ENCODE results near the gene DPCD. TPM values are rescaled to one million over a fixed set of nuclear protein-coding genes. Genes with fewer than 3 reads are reported as not detected.
"Not testable (repeated sequence)": the region's sequence is repeated elsewhere in the genome, so short reads cannot be mapped to it uniquely, and the experiment has no call there.

The DPCD gene
- total RNA-seq, 1 donor from 2014 or later = 12.1 TPM

DNA sequence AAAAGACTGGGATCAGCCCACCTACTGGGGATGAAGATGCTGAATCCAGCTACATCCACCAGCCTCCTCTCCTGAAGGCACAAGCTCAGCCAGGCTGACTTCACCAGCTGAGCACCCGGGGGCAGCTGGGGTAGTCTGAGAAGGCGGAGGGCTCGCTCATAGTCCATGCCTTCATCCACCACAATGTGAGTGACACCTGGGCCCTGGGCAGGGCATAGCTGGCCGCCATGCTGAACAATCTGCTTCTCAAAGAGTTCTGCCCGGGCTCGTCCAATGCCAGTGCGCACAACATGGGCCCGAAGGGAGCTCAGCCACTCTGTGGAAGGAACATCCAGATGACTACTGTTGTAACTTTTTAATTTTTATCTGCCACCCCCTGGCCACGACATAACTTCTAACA, 2.3 kb upstream of the DPCD start:
- DNase-seq (ENCODE audit: low read depth in 2 of 2) = no peak

DNA sequence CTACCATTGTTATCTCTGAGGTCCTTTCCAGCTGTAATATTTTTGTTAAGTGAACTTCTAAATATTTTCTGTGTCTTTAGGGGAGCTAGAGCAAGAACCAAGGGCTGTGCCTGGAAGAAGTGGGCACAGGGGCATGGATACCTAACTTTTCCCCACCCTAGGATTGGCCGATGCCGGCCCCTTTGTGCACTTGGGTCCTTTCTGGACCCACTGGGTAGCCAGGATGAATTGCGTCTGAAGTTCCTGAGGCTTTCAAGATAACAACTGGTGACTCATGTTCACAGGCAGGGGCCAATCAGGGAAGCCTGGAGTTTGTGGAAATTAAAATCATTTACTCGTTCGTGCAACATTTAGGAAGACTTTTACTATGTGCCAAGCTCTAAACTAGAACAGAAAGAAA, 758 bp downstream of the DPCD start:
- peak in 1 of 2 donors; percentile 54 for DNase-seq (ENCODE audit: low read depth in 2 of 2)

DNA sequence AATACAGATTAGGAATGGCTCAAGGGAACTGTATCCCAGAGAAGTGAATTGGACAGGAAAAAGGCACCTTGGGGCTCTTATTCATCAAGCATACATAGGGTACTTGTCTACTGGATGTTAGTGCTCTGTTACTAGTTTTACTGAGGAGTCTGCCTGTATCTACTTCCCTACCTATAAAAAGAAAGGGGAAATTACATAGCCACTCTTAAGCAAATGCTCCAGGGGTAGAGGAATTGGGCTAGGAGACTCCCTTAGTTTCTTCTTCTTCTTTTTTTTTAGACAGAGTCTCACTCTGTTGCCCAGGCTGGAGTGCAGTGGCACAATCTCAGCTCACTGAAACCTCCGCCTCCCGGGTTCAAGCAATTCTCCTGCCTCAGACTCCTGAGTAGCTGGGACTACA, 5.2 kb downstream of the DPCD start:
- DNase-seq (ENCODE audit: low read depth in 2 of 2) = not testable (repeated sequence)

DNA sequence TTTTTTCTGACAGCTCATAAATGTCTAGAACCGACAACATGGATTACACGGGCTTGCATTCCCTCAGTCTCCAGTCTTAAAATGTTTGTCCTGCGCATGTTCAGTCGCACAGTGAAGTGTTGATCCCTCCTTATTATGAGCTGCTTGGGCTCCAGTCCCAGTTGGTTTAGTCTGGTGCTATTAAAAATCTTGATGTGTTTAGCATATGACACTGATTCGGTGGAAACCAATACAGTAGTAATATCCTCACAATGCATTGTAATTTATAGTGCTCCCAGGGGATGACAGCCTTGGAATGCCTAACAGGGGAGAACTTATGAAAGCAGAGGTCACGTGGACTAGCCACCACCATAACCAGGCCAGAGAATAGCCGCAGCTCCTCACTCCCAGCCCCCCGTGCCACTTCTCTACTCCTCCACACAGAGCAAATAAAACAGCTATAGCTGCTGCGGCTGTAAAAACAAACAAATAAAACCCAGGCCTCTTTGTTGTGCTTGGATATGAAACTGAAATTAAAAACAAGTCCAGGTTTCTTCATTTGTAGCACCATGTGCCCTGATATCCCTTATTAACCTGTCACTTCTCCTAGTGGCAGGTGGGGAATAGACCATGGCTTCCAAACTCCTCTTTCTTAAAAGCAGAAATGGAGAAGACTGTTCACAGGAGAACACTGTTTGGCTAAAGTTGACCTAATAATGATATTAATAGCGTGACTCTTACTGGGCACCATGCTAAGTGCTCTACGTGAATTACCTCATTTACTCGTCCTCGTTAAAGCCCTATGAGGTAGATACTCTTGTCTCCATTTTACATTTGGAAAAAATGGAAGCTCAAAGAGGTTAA, 7.7 kb downstream of the DPCD start:
- no peak for DNase-seq (ENCODE audit: low read depth in 2 of 2)

DNA sequence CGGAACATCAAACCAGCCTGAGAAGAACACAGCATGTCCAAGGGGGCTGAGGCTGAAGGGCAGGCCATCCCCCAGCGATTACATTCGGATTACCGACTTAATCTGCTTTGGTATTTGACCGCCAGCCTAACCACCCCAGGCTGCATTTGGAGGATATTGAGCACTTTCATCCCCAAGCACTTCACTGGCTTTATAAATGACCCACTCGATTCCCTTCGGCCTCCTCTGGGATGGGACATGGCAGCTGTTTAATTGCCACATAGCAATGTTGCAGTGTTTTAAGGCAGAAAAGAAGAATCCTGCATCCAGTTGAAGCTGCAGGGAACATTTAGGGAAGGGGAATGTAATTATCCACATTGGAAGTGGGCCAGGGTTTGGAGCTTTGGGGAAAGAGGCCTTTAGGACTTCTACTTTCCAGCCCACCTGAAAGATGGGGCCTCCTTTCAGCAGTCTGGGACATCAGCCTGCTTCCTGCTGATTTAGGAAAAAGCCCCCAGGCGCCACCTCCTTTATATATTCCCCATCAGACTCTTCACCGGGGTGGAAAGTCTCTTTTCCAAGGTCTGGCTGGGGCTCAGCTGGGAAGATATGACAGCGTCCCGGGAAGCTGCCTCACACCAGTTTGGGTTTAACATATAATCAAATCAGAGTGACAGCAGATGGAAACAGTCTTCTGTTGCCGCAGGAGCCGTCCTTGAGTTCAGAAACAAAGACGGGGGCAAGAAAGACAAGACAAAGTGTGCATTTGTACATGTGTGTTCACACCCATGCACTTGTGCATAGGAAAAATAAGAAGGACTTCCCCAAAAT, 9.2 kb downstream of the DPCD start:
- no peak for DNase-seq (ENCODE audit: low read depth in 2 of 2)

DNA sequence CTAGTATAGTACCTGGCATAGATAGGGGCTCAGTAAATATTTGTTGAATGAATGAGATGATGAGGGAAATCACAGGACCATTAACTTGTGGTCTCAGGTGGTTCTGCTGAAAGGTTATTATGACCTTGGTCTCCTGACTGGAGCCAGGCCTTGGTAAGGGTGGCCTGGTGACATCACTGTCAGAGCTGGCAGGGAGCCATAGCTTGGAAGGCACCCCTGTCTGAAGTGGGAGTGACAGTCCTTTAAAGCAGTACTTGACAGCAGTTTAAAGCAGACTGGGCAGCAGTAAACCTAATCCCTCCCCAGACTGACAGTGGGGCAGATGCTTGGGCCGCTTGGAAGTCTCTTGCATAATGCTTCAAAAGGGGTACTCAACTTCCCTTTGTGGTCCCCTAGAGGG, 13.4 kb downstream of the DPCD start:
- no peak for DNase-seq (ENCODE audit: low read depth in 2 of 2)

DNA sequence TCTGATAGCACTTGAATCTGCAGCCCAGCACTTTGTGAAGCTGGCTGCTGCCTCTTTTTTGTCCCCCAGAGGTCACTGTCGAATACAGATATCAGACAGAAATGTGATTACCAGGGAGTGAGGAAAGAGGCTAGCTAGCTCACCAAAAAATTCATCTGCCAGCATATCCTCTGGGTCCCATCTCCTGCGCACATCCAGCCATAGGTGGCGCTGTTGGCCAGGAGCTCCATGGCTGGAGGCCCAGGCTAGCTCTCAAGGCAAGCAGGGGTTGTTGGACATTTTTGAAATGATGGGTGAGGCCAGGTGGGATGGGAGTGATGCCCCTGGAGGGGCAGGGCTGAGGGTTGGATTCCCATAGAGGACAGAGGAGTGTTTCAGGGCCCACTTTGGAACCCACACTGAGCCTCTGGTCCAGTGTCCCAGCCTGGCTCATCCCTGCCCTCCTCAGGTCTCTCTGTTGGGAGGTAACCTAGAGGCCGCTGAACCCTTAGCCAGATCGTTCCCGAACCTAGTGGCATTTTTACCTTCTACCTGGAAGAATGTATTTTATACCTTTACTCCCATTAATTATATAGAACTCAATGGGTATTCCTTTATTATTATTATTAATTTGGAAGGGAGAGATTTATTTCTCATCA, 14.8 kb downstream of the DPCD start:
- peak; percentile 68 to 81 for DNase-seq (ENCODE audit: low read depth in 2 of 2)

DNA sequence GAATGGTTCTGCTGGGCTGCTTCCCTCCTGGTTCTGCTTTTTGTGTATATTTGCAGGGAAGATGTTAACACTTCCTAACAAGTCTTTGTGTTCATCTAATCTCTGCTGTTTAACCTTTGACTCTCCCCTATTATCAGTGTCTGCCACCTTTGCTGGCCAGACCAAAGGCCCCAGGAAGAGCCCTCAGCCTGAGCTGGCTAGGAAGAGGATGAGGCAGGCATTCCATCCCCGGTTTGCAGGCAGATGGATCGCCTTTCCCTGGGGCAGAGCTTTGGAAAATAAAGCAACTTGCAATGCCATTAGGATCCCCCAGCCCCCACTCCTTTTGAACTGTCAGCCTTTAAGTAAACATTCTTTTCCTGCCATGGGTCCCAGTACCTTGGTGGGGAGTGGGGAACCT, 19.0 kb downstream of the DPCD start:
- peak in 1 of 2 donors; percentile 61 for DNase-seq (ENCODE audit: low read depth in 2 of 2)

DNA sequence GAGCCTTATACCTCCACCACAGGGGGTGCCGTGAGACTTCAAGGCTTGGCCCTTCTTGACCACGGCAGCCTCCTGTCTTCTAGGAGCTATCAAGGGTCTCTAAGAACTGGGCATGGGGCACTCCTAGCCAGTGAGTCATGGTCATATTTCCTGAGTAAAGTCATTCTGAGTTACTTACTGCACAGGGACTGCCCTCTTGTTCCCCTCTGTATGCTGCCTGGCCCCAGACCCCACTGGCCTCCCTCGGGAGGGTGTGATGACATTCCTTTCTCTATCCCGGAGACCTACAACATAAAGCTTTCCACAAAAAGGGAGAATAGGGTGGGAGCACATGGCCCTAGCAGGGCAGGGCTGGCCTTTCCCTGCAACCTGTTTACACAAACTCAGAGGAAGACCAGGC, 21.4 kb downstream of the DPCD start:
- peak in 1 of 2 donors; percentile 37 for DNase-seq (ENCODE audit: low read depth in 2 of 2)

DNA sequence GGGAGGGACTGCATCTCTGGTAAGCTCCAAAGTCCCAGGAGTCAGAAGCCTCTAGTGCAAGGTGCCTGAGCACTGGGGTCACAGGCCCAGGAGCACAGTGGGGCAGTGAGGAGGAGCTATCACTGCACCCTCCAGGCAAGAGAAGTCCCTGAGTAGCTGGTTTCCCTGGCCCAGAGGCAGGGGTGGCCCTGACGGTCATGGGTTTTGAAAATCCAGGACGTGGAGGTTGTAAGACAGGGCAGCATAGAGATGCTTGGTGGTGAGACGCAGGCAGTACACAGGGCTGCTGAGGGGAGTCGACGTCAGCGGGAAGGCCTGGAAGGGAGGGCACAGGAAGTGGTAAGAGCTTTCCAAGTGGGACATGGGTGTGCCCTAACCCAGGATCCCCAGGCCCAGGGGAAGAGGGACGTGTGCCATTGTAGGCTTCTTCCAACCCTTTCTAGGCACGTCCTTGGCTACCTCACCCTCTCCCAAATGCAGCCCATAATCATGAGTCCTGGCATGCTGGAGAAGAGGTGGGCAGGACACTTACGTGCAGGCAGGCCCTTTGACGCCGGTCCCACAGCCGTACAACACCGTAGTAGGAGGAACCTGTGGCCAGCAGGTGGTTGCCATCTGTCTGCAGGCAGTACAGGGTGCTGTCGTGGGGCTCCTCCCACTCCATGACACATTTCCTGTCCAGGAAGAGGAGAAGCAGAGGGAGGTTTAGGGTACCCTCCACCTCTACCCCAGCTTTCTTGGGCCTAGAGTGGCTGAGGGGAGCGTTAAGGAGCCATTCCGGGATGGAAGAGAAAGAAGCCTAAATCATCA, 23.2 kb downstream of the DPCD start:
- no peak for DNase-seq (ENCODE audit: low read depth in 2 of 2)

DNA sequence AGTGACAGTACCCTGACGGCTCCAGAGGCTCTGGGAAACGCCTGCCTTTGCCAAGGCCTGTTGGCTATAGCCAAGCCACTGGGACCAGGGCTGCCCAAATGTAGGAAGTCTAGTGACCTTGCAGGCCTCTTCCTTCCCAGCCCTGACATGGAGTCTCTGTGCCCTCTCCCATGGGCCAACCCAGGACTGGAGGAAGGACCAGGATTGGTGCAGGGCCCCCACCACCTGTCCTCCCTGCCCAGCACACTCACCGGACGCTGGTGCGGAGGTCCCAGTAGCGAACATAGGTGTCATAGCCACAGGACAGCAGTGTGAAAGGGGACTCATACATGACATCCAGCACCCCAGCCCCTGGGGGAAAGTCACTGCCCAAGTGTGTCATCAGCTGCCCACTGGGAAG, 24.0 kb downstream of the DPCD start:
- no peak for DNase-seq (ENCODE audit: low read depth in 2 of 2)

DNA sequence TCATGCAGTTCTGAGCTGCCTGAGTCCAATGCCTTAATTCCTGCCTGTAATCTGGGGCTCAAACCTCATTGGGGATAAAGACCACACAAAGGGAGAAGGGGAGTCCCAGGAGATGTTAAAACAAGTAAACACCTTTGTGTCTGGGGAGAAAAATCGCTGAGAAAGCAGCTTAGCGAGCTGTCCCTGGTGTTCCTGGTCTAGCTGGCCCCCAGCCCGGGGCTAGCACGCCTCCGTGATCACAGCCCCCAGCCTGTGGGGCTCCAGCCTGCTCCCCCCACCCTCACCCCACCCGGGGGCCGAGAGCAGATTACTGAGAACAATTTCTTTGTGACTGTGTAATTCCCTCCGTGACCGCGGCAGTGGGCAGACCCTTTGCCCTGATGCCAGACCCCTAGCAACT, 24.8 kb downstream of the DPCD start:
- DNase-seq (ENCODE audit: low read depth in 2 of 2) = no peak

DNA sequence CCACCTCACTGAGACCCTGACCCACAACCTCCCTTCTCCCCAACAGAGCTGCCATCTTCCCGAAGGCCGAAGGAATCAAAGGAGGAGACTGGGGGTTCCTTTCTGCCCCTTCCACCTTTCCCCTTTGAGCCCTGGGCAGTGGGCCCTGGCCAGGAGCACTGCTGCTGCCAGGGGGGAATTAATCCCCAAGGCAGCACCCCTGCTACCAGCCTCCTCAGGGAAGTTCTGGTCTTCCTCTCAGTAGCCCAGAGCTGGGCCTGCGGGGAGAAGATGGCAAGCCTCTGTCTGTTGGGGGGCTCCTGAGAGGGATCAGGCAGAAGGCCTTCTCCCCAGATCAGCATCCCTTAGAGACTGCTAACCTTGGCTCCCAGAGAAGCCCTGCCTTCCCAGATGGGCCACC, 25.5 kb downstream of the DPCD start:
- DNase-seq (ENCODE audit: low read depth in 2 of 2) = no peak

DNA sequence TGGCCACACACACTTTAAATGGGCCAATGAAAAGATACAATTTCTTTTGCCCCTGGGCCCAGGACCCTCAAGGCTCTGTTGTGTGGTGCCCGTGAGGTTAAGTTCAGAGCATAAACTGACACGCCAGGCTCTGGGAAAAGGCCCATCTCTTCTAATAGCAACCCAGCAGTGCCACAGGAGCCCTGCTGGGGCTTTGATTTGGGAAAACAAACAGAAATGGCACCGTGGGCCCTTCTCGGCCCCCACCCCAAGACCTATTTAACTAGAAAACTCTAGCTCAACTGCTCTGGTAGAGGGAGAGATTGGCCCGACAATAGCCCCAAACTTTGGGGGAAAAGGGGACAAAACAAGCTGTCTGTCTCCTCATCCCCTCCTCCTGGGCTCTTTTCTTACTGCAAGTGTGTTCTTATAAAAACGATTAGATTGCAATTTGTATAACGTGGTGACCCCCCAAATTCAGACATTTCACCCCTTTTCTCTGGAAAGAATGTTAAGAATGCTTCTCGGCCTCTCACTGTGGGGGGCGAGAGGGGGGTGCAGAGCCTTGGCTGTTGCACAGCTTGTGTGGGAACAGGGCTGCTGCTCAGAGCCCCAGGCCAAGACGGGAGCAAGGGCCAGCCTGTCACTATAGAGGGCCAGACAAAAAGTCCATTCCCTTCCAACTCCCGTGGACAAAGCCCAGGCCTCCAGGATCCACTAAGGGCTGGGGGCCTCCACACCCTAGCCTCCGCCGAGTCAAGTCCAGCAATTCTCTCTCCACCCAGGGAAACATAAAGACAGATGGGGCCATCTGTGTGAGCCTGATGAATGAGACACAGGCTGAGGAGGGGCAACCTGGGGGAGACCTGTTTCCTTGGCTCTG, 26.8 kb downstream of the DPCD start:
- DNase-seq (ENCODE audit: low read depth in 2 of 2) = no peak

DNA sequence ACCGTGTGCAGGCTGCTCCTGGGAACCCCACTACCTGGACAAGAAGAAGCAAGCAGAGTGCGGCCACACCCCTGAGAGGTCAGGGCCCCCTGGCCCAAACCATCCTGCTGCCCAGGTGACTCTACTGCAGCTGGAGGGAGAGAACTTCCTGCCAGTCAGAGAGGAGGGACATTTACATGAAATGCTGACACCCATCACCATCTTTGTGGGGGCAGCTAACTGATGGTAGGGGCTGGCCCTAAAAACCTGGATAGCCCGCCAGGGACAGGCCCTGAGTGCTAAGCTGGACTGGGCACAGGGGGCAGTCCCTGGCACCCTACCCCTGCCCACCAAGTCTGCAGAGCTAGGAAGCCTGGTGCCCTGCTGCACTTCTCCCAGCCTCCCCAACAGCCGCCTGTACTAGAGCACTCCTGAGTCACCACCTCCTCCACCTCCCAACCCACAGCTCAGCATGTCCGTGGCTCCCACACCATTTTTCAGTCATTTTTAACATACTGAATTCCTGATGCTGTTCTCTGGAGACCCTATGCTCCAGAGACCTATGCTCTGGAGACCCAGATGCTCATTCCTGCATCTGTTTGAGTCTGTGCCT, 27.5 kb downstream of the DPCD start:
- DNase-seq (ENCODE audit: low read depth in 2 of 2) = no peak

DNA sequence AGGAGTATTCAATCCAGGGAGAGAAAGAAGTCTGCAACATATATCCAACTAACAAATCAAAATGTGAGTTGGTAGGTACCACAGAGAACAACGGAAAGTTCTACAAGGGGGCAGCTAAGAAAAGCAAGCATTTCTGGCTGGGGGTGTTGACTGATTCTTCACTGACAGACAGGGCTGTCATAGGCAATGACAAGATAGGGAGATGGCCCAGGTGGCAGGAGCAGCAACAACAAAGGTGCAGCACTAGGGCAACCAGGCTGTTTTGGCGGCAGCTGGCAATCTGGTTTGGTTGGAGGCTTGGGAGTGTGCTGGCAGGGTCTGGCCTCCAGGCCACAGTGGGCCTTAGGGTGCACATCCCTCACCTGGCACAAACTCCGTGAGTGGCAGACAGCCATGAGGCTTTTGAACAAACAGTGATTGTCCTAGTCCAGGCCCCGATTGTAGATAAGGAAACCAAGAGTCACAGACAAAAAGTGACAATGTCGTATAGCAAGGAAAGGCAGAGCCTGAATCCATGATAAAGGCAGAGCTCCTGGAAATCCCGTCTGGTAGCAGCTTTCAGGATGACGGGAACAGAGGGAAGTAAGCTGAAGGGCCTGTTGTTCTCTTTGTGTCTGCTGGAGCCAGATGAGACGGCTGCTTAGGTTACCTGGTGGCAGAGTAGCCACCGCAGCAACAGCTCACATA, 28.4 kb downstream of the DPCD start:
- DNase-seq (ENCODE audit: low read depth in 2 of 2) = no peak

DNA sequence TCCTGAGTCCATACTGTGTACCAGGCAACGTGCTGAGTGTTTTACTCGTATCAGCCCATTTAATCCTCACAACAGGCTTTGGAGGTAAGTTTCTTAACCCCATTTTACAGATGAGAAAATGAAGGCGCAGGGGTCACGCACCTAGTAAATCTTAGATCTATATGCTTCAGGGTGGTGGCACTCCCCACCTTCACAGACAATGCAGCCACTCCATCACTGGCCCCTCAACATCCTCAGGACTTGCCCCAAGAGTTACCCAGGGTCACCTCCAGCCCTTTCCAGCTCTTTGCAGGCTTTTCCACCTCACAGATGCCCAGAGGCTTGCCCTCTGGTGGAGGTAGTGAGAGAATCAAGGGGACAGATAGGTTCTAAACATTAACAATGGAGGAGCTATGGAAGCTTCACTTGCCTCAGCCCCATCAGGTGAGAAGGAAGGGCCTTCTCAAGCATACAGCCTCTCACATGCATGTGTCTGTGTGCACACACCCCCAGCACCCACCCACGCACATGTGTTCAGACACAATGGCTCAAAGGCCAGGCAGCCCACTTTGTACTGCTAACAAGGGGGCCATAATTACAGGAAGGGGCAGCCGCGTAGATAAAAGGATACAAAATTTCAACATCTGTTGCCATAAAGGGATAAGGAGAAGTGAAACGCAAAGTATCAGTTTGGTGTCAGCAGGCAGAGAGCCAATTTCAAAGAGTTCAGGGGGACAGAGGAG, 29.1 kb downstream of the DPCD start:
- DNase-seq (ENCODE audit: low read depth in 2 of 2) = no peak

DNA sequence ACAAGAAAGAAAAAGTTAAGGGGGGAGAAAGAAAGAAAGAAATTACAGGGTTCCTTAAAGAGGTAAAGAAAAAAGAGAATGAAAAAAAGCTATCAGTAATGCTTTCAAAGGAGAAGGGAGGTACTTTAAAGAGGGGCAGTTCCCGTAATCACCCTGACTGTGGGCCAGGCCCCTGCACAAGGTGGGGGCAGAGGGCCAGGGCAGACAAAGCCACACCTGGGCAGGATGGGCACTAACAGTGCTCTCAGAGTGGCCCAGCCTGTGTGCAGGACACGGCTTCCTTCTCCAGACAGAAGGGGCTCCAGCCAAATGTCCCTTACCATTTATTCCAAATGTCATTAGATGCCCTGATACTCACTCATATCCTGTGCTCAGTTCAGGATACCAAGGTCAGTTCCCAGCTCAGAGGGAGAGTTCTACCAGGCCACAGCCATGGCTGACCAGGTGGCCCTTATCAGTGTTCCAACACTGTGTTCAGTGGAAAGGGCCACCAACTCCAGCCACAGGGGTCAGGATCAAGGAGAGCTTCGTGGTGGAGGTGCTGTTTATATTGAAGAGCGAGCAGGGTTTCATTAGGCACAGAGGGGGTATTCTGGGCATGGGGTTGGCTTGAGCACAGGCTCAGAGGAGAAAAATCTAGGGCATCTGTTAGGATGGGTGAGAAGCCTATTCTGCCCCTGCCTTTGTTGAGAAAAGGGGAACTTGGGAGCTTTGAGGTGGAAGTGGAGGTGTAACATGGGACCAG, 29.9 kb downstream of the DPCD start:
- DNase-seq (ENCODE audit: low read depth in 2 of 2) = no peak

Measured in lung microvascular endothelial cell (primary cell).